Coronary artery (tissue), 2 donors: ENCODE data around the gene HNRNPR.

Experiments
- DNase-seq: peaks from one replicate; pipeline ENCODE4 v3.0.0-alpha.2; 2017; ENCODE audit warnings: low spot score
- H3K27ac ChIP-seq, 2 donors: fragments of 200-600 bp; sonication (generic); one replicate each; pipeline ENCODE4 v1.5.1; 2016 to 2019
- H3K4me3 ChIP-seq: fragments of 200-600 bp; sonication (generic); 2 replicates; pipeline ENCODE4 v1.5.1; 2016; ENCODE audit warnings: mild to moderate bottlenecking, moderate library complexity
- TF ChIP-seq, protein P1 (sequence below): fragments of 200-600 bp; sonication (generic); IDR thresholded peaks from one replicate; pipeline ENCODE4 v1.5.1; 2019; ENCODE audit warnings: antibody characterized with exemption

Gene HNRNPR

DNA sequence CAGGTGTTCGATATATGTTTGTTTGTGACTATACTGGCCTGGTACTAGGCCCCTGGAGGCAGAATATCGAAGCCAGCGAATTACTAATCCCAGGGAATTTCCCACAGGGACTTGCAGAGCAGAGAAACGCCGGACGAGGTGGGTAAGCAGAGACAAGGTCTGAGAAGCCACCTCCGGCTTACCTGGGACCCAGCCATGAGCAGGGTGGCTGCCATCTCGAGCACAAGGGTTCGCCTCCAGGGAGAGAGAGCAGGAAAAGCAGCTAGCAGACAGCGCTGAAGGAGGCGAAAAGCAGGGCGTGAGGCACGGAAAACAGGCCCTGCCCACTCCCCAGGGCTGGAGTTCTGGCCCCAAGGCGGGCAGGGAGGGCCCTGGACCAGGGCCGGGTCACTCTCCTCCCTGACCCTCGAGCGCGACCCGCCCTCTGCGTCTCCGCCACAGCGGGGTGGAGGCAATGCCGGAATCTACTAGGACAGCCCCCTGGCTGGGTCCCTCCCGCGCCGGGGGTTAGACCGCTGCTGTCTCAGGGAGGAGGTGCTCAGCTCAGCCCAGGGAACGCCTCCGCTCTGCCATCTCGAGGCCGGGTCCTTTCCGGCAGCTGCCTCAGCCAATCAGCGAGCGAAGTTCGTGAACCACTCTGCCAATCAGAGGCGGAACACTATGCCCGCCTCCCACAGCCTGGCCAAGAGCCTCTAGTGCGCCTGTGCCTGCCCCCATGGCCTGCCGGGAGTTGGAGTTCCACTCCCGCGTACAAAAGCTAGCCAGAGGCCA is 23.9 kb upstream of the HNRNPR start:
- DNase-seq, result peak; percentile 100
- TF ChIP-seq, protein P1, sequence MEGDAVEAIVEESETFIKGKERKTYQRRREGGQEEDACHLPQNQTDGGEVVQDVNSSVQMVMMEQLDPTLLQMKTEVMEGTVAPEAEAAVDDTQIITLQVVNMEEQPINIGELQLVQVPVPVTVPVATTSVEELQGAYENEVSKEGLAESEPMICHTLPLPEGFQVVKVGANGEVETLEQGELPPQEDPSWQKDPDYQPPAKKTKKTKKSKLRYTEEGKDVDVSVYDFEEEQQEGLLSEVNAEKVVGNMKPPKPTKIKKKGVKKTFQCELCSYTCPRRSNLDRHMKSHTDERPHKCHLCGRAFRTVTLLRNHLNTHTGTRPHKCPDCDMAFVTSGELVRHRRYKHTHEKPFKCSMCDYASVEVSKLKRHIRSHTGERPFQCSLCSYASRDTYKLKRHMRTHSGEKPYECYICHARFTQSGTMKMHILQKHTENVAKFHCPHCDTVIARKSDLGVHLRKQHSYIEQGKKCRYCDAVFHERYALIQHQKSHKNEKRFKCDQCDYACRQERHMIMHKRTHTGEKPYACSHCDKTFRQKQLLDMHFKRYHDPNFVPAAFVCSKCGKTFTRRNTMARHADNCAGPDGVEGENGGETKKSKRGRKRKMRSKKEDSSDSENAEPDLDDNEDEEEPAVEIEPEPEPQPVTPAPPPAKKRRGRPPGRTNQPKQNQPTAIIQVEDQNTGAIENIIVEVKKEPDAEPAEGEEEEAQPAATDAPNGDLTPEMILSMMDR, result no peak
- H3K4me3 ChIP-seq, result peak overlapping the region; percentile 79
- H3K27ac ChIP-seq, result peak overlapping the region; percentile 95 to 96

DNA sequence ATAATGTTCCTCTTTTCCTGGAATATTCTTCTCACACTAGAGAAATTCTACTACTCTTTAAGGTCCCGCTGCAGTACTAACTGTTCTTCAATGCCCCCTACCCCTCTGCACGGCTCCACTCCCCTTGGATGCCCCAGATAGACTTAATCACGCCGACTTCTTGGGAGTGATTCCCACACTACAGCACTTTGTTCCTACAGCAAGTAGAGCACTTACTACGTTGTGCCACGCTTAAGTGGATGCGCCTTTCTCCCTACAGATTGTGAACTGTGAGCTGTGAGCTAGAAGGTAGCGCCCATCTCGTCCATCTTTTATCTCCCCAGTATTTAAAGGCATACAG is 23.3 kb upstream of the HNRNPR start:
- TF ChIP-seq, protein P1, result no peak
- DNase-seq, result no peak
- H3K27ac ChIP-seq, result peak overlapping the region; percentile 95 to 96
- H3K4me3 ChIP-seq, result peak overlapping the region; percentile 79

DNA sequence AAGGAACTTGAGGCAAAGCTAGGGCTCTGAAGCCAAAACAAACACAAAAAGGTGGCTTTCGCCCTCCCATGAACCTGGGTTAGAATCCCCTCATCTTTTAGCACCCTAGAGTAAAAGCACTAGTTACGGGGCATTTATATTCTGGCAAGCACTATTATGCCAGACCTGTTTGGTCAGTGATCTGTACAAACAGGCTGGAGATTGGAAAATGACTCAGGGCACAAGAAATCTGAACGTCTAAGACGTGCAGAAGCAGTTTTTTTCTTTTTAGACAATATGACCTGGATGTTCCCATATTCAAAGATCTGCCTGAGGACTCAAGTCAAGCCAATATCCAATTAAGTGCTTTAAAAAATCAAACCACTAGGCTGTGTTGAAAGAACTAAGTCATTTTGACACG is 22.5 kb upstream of the HNRNPR start:
- DNase-seq, result no peak
- peak overlapping the region; percentile 79 for H3K4me3 ChIP-seq
- TF ChIP-seq, protein P1, result no peak
- no peak overlapping the region for H3K27ac ChIP-seq

DNA sequence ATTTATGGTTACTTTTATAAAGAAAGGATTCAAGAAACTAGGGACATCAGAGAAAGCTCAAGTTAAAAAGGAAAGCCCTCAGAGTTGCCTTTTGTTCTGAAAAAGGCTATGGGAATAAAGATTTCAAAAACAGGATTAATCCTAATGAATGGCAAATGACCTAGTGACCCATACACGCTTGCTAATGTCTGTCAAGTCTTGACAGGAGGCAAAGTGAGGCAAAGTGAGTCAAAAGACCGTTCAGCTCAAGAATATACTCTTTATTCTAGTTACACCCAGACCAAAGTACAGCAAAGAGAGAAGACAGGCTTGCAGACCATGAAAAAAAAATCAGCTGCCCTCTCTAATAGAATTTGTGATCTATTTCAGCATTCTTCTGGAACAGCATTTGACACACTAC is 22.1 kb upstream of the HNRNPR start:
- Histone ChIP-seq H3K27ac (no peak overlapping the region), H3K4me3 (peak overlapping the region; percentile 79)
- no peak for DNase-seq
- TF ChIP-seq, protein P1, result no peak

DNA sequence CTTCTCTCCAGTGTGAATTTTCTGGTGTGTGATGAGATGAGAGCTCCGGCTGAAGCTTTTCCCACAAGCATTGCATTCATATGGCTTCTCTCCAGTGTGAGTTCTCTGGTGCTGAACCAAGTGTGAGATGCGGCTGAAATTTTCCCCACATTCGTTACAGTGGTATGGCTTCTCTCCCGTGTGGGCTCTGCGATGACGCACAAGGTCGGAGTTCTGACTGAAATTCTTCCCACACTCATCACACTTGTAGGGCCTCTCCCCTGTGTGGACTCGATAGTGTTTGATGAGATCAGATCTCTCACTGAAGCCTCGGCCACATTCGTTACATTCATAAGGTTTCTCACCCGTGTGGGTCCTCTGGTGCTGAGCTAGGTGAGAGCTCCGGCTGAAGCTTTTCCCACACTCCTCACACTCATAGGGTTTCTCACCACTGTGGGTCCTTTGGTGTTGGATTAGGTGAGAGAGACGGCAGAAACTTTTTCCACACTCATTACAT is 18.2 kb upstream of the HNRNPR start:
- DNase-seq, result no peak

DNA sequence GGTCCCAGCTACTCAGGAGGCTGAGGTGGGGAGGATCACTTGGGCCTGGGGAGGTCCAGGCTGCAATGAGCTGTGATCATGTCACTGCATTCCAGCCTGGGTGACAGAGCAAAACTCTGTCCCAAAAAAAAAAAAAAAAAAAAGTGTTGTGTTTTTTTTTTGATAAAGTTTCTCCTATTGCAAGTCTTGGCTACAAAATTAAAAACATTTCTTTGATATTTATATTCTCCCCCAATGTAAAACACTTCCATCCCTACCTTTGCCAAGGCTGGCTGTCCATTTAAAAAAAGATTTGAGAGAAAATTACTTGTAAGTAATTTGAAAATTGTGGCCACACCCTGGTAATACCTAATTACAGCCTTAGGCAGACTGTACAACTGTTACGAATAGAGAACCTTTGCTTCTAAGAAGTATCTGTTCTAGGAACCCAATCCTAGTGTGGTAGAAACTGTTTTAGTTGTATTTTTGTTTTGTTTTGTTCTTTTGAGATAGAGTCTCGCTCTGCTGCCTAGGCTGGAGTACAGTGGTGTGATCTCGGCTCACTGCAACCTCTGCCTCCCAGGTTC is 14.3 kb upstream of the HNRNPR start:
- no peak for DNase-seq
- no peak overlapping the region for H3K27ac ChIP-seq
- H3K4me3 ChIP-seq, result no peak overlapping the region
- TF ChIP-seq, protein P1, result no peak

More for the DNA sequence above, 18.2 kb upstream of the HNRNPR start:
- TF ChIP-seq, protein P1, result no peak
- H3K4me3 ChIP-seq, result peak overlapping the region; percentile 12
- H3K27ac ChIP-seq, result no peak overlapping the region
